SU-DHL-6 (cell line): ENCODE measurements around the gene KRTAP10-12.

Experiments used
- H2AFZ ChIP-seq: fragments of 200-600 bp; sonication (generic); 2 replicates; pipeline ENCODE4 v1.6.1; 2014; ENCODE audit warnings: low read depth, mild to moderate bottlenecking, moderate library complexity, mixed read lengths, antibody characterized with exemption, low read length; ENCODE audit not compliant: severe bottlenecking
- H3F3A ChIP-seq: fragments of 200-600 bp; shearing (Covaris generic); 2 replicates; pipeline ENCODE4 v1.6.0; 2016; ENCODE audit warnings: antibody characterized with exemption, mild to moderate bottlenecking; ENCODE audit not compliant: insufficient read depth
- H3K27ac ChIP-seq: fragments of 200-600 bp; sonication (generic); 2 replicates; pipeline ENCODE4 v1.5.1; 2016; ENCODE audit warnings: low read depth, mild to moderate bottlenecking, low read length, moderate library complexity, mixed read lengths
- H3K27me3 ChIP-seq: fragments of 200-600 bp; sonication (generic), shearing (Covaris generic); 2 replicates; pipeline ENCODE4 v1.6.0; 2014; ENCODE audit warnings: mild to moderate bottlenecking, low read length
- H3K36me3 ChIP-seq: fragments of 200-600 bp; sonication (generic); 2 replicates; pipeline ENCODE4 v1.6.1; 2014; ENCODE audit warnings: mild to moderate bottlenecking, low read length, mixed read lengths
- H3K4me2 ChIP-seq: fragments of 300-600, 200-600 bp; shearing (Covaris generic), sonication (generic); 2 replicates; pipeline ENCODE4 v1.6.0; 2014; ENCODE audit warnings: low read length, low read depth, mild to moderate bottlenecking; ENCODE audit not compliant: poor library complexity, severe bottlenecking
- H3K4me3 ChIP-seq: fragments of 200-600 bp; sonication (generic); 2 replicates; pipeline ENCODE4 v1.5.1; 2014; ENCODE audit warnings: antibody characterized with exemption, low read length, mild to moderate bottlenecking, mixed read lengths; ENCODE audit not compliant: insufficient read depth, poor library complexity, severe bottlenecking
- H3K79me2 ChIP-seq: fragments of 200-600 bp; sonication (generic); 2 replicates; pipeline ENCODE4 v1.6.1; 2014; ENCODE audit warnings: mild to moderate bottlenecking, low read length, moderate library complexity; ENCODE audit not compliant: insufficient read depth
- H3K9ac ChIP-seq: fragments of 200-600 bp; sonication (generic); 2 replicates; pipeline ENCODE4 v1.7.0; 2014; ENCODE audit warnings: mild to moderate bottlenecking, low read length
- H3K9me2 ChIP-seq: fragments of 200-600 bp; sonication (generic); replicated peaks from 2 replicates; pipeline ENCODE4 v1.6.1; 2014; ENCODE audit warnings: low read length; ENCODE audit not compliant: insufficient read depth
- H3K9me3 ChIP-seq: fragments of 200-600 bp; sonication (generic); 2 replicates; pipeline ENCODE4 v1.6.1; 2014; ENCODE audit warnings: low read length, mixed read lengths; ENCODE audit not compliant: insufficient read depth
- H4K20me1 ChIP-seq: fragments of 200-600 bp; sonication (generic); 2 replicates; pipeline ENCODE4 v1.6.1; 2014; ENCODE audit warnings: low read depth, mild to moderate bottlenecking, antibody characterized with exemption, low read length, moderate library complexity, mixed read lengths
- CTCF ChIP-seq: fragments of 200-600 bp; sonication (generic); IDR thresholded peaks from one replicate; pipeline ENCODE4 v1.5.1; 2017; ENCODE audit warnings: antibody characterized with exemption, mild to moderate bottlenecking, low read length, moderate library complexity; ENCODE audit not compliant: insufficient read depth, poor library complexity, severe bottlenecking
- EZH2phosphoT487 ChIP-seq: fragments of 200-600 bp; sonication (generic), shearing (Covaris generic); conservative IDR thresholded peaks from 2 replicates; pipeline ENCODE4 v1.6.1; 2018; ENCODE audit warnings: mild to moderate bottlenecking, antibody characterized with exemption, low read length, moderate library complexity, mixed read lengths

The KRTAP10-12 gene

GRCh38 chr21:44681152-44681551, 15.8 kb upstream of the KRTAP10-12 start:
- Histone ChIP-seq H3K9ac (no peak overlapping the region), H3F3A (no peaks in the 10 kb centered on the region), H3K27me3 (no peaks in the 10 kb centered on the region), H3K9me2 (no peaks in the 10 kb centered on the region), H4K20me1 (no peaks in the 10 kb centered on the region), H3K27ac (no peak overlapping the region), H2AFZ (no peak overlapping the region), H3K36me3 (no peaks in the 10 kb centered on the region), H3K4me2 (no peak overlapping the region), H3K9me3 (no peaks in the 10 kb centered on the region), H3K4me3 (no peak overlapping the region), H3K79me2 (no peaks in the 10 kb centered on the region)
- TF ChIP-seq EZH2phosphoT487: no peak
- no peak for TF ChIP-seq CTCF

GRCh38 chr21:44681861-44682579, 15.0 kb upstream of the KRTAP10-12 start, which contains the start of gene KRTAP12-1:
TSS of gene KRTAP12-1 (minus strand) at chr21:44682163. CDS start at chr21:44682123, 40 bp downstream.
- no peaks in the 10 kb centered on the region for H3F3A ChIP-seq
- H3K9me2 ChIP-seq: no peaks in the 10 kb centered on the region
- no peaks in the 10 kb centered on the region for H3K36me3 ChIP-seq
- H3K79me2 ChIP-seq: no peaks in the 10 kb centered on the region
- no peak within 1 kb of the TSS for H3K4me2 ChIP-seq
- no peaks in the 10 kb centered on the region for H3K9me3 ChIP-seq
- no peak within 1 kb of the TSS for H3K4me3 ChIP-seq
- H3K9ac ChIP-seq: no peak within 1 kb of the TSS
- H4K20me1 ChIP-seq: no peaks in the 10 kb centered on the region
- H3K27ac ChIP-seq: no peak within 1 kb of the TSS
- no peak within 1 kb of the TSS for H2AFZ ChIP-seq
- TF ChIP-seq EZH2phosphoT487 (no peak), CTCF (no peak)
- H3K27me3 ChIP-seq: no peaks in the 10 kb centered on the region

- TF ChIP-seq EZH2phosphoT487: no peak
- no peak for TF ChIP-seq CTCF
- H3K9ac ChIP-seq: no peak overlapping the region
- no peaks in the 10 kb centered on the region for H4K20me1 ChIP-seq
Measured at GRCh38 chr21:44682580-44683151, 14.3 kb upstream of the KRTAP10-12 start.

More at GRCh38 chr21:44682580-44683151, 14.3 kb upstream of the KRTAP10-12 start:
- no peaks in the 10 kb centered on the region for H3K79me2 ChIP-seq
- no peaks in the 10 kb centered on the region for H3F3A ChIP-seq
- H3K4me2 ChIP-seq: no peak overlapping the region
- H3K27ac ChIP-seq: no peak overlapping the region
- no peaks in the 10 kb centered on the region for H3K36me3 ChIP-seq
- no peaks in the 10 kb centered on the region for H3K9me3 ChIP-seq
- no peak overlapping the region for H3K4me3 ChIP-seq
- no peaks in the 10 kb centered on the region for H3K27me3 ChIP-seq
- H3K9me2 ChIP-seq: no peaks in the 10 kb centered on the region
- no peak overlapping the region for H2AFZ ChIP-seq
